ENCODE results near the gene SLC17A4. TPM values are rescaled to one million over a fixed set of nuclear protein-coding genes. Genes with fewer than 3 reads are reported as not detected.

The SLC17A4 gene
- total and polyA plus RNA-seq, 2 of the 13 experiments (the other 11 are each of a cell fraction or from before 2014, with no cell fraction given), result 0.07 TPM; not detected in 1

- WGBS (ENCODE audit: low lambda C conversion rate), result 68% methylated on average over 14 of the region's 14 CpGs
- Histone ChIP-seq H3K27ac (ENCODE audit: extremely low read length, insufficient read depth, low read length) (no peak overlapping the region), H2AFZ (ENCODE audit: low read length) (no peak overlapping the region), H3K36me3 (replicated peaks in 1 of 2; ENCODE audit: control insufficient read depth in 1 of 2, insufficient read depth in 2 of 2, low read length in 2 of 2) (no peaks in the 10 kb centered on the region), H4K20me1 (ENCODE audit: insufficient read depth, low read length) (no peaks in the 10 kb centered on the region), H3K79me2 (ENCODE audit: insufficient read depth, low read length) (no peaks in the 10 kb centered on the region), H3K9ac (ENCODE audit: insufficient read depth, low read depth, low read length) (no peak overlapping the region), H3K27me3 (ENCODE audit: control insufficient read depth in 1 of 2, insufficient read depth in 2 of 2, low read length in 2 of 2) (no peaks in the 10 kb centered on the region), H3K4me3 (replicated peaks in 1 of 3; ENCODE audit: insufficient read depth in 1 of 3, low read depth in 2 of 3, low read length in 3 of 3) (no peak overlapping the region), H3K9me3 (ENCODE audit: low read length) (no peaks in the 10 kb centered on the region), H3K4me1 (ENCODE audit: insufficient read depth, low read length) (no peaks in the 10 kb centered on the region), H3K4me2 (ENCODE audit: low read depth, low read length) (no peak overlapping the region)
- BruUV-seq (replicated peaks), result no TSS peak
- in situ Hi-C loops (cut with HindIII; ENCODE audit: extremely low pct_ligation_motif_present, low pct_unique_long_range_greater_than_20kb), result no loop called here
- FAIRE-seq (no peak), DNase-seq (ENCODE audit: low spot score) (no peak), ATAC-seq (no peak)
- ChIA-PET POLR2A (no interaction called here), CTCF (ENCODE audit: low intra/inter-chr PET ratio, low total read pairs) (no interaction called here)
- intact Hi-C loops (cut with micrococcal nuclease; ENCODE audit: unreplicated experiment), result no loop called here
- TF ChIP-seq ARNT2 (CRISPR knock-in tag; IDR thresholded peaks at IDR 0.05; ENCODE audit: low read depth) (no peak), ZNF607 (CRISPR knock-in tag; IDR thresholded peaks at IDR 0.05; ENCODE audit: borderline replicate concordance) (no peak), GFI1 (CRISPR knock-in tag; IDR thresholded peaks at IDR 0.05; ENCODE audit: borderline replicate concordance) (no peak), ZNF253 (CRISPR knock-in tag; IDR thresholded peaks at IDR 0.05; ENCODE audit: borderline replicate concordance) (no peak)
- TF ChIP-seq, protein P1, sequence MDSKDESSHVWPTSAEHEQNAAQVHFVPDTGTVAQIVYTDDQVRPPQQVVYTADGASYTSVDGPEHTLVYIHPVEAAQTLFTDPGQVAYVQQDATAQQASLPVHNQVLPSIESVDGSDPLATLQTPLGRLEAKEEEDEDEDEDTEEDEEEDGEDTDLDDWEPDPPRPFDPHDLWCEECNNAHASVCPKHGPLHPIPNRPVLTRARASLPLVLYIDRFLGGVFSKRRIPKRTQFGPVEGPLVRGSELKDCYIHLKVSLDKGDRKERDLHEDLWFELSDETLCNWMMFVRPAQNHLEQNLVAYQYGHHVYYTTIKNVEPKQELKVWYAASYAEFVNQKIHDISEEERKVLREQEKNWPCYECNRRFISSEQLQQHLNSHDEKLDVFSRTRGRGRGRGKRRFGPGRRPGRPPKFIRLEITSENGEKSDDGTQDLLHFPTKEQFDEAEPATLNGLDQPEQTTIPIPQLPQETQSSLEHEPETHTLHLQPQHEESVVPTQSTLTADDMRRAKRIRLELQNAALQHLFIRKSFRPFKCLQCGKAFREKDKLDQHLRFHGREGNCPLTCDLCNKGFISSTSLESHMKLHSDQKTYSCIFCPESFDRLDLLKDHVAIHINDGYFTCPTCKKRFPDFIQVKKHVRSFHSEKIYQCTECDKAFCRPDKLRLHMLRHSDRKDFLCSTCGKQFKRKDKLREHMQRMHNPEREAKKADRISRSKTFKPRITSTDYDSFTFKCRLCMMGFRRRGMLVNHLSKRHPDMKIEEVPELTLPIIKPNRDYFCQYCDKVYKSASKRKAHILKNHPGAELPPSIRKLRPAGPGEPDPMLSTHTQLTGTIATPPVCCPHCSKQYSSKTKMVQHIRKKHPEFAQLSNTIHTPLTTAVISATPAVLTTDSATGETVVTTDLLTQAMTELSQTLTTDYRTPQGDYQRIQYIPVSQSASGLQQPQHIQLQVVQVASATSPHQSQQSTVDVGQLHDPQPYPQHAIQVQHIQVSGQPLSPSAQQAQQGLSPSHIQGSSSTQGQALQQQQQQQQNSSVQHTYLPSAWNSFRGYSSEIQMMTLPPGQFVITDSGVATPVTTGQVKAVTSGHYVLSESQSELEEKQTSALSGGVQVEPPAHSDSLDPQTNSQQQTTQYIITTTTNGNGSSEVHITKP (CRISPR knock-in tag; IDR thresholded peaks at IDR 0.05; ENCODE audit: low read depth), result no peak
Measured at GRCh38 chr6:25727028-25727427, 27.5 kb upstream of the SLC17A4 start.

Data from HepG2 (cell line).